Naive thymus-derived CD8-positive, alpha-beta T cell (primary cell): ENCODE data around the gene TTC9B. TPM values are rescaled to one million over a fixed set of nuclear protein-coding genes. Genes with fewer than 3 reads are reported as not detected.
A peak's percentile ranks its signal among the peaks of the same experiment; 100 is the strongest.

Source experiments
- ATAC-seq, 2 donors: fragments of 150-1000 bp; cut with Tn5 transposase in 1 of 2; sonication (Bioruptor Pico), chemical (Tn5 transposase) in 1 of 2; 1 replicate in 1 of 2; 2 replicates in 1 of 2; pipeline ENCODE4 v1.10.0; 2021; ENCODE audit warnings: mild to moderate bottlenecking in 2 of 2, moderate library complexity in 2 of 2
- POLR2A ChIA-PET: fragments of 350-600 bp; sonication (Branson Sonifier 250); formaldehyde crosslinking; loops from one replicate; lab custom pipeline; 2021; ENCODE audit warnings: antibody characterized with exemption; lab: Charles Lee
- DNase-seq, 10 donors: peaks; one replicate each; pipeline versions ENCODE4 v3.0.0 to v3.0.0-alpha.2; 2020 to 2022
- H3K27ac Mint-ChIP-seq, 10 donors: one replicate each; pipeline ENCODE4 v1.8.0; 2020 to 2022; ENCODE audit warnings: mild to moderate bottlenecking in 10 of 10, mixed read lengths in 10 of 10, moderate library complexity in 4 of 10, inconsistent platforms in 1 of 10
- H3K27me3 Mint-ChIP-seq, 5 donors: one replicate each; pipeline ENCODE4 v1.8.0; 2021 to 2022; ENCODE audit warnings: mixed read lengths in 5 of 5
- H3K36me3 Mint-ChIP-seq, 3 donors: one replicate each; pipeline ENCODE4 v1.8.0; 2020 to 2022; ENCODE audit warnings: mixed read lengths in 3 of 3, mild to moderate bottlenecking in 2 of 3, inconsistent platforms in 1 of 3
- H3K4me1 Mint-ChIP-seq, 4 donors: one replicate each; pipeline ENCODE4 v1.8.0; 2021 to 2022; ENCODE audit warnings: mixed read lengths in 4 of 4
- H3K4me3 Mint-ChIP-seq, 10 donors: one replicate each; pipeline ENCODE4 v1.8.0; 2020 to 2022; ENCODE audit warnings: mild to moderate bottlenecking in 10 of 10, mixed read lengths in 10 of 10, moderate library complexity in 6 of 10, inconsistent platforms in 1 of 10
- H3K9me3 Mint-ChIP-seq, 9 donors: one replicate each; pipeline ENCODE4 v1.8.0; 2020 to 2022; ENCODE audit warnings: mixed read lengths in 9 of 9, mild to moderate bottlenecking in 3 of 9, inconsistent platforms in 1 of 9, moderate library complexity in 1 of 9
- polyA plus RNA-seq, 3 donors: library from polyadenylated mRNA; unstranded; fragments of 300-500 nt; fragmentation: Illumina TruSeq; gene quantifications; one replicate each; pipeline ENCODE4 v1.2.3, GENCODE V29; 2021
- total RNA-seq, 8 experiments: library from RNA in 2 of 8; stranded (reverse) in 2 of 8; gene quantifications; one replicate each; pipeline ENCODE4 v1.2.3 and lab custom pipeline; 2021 to 2026

The TTC9B gene
- total and polyA plus RNA-seq, 5 experiments from 2014 or later, result not detected

GRCh38 chr19:40246292-40247073 lies 28.3 kb upstream of the TTC9B start:
- peak overlapping the region in 2 of 10 donors; percentile 8 to 70 for H3K27ac Mint-ChIP-seq
- peaks cover 13 to 46% (median 25%) of the 10 kb centered on the region in 4 donors for H3K4me1 Mint-ChIP-seq
- H3K9me3 Mint-ChIP-seq, result no peaks in the 10 kb centered on the region
- no peak overlapping the region for H3K4me3 Mint-ChIP-seq
- peaks cover 0 to 53% (median 4%) of the 10 kb centered on the region in 3 donors for H3K36me3 Mint-ChIP-seq
- ATAC-seq (no peak), DNase-seq (no peak)
- POLR2A ChIA-PET, result no interaction called here
- H3K27me3 Mint-ChIP-seq, result no peaks in the 10 kb centered on the region

- Mint-ChIP-seq H3K36me3 (peaks cover 0 to 56% (median 3%) of the 10 kb centered on the region in 3 donors), H3K27me3 (no peaks in the 10 kb centered on the region), H3K27ac (peak overlapping the region in 2 of 10 donors; percentile 27 to 75), H3K4me1 (peaks cover 13 to 42% (median 25%) of the 10 kb centered on the region in 4 donors), H3K4me3 (no peak overlapping the region), H3K9me3 (no peaks in the 10 kb centered on the region)
- DNase-seq (no peak), ATAC-seq (no peak)
- POLR2A ChIA-PET, result no interaction called here
Measured at GRCh38 chr19:40245506-40246128, 27.4 kb upstream of the TTC9B start.

GRCh38 chr19:40244579-40245317 lies 26.6 kb upstream of the TTC9B start:
- Mint-ChIP-seq H3K9me3 (no peaks in the 10 kb centered on the region), H3K27ac (peak overlapping the region in 2 of 10 donors; percentile 23 to 39), H3K36me3 (peaks cover 0 to 53% (median 3%) of the 10 kb centered on the region in 3 donors), H3K4me3 (no peak overlapping the region), H3K27me3 (no peaks in the 10 kb centered on the region), H3K4me1 (peaks cover 9 to 33% (median 19%) of the 10 kb centered on the region in 4 donors)
- POLR2A ChIA-PET, result no interaction called here
- DNase-seq (no peak), ATAC-seq (no peak)

GRCh38 chr19:40243181-40243580 lies 25.0 kb upstream of the TTC9B start:
- Mint-ChIP-seq H3K27ac (peak overlapping the region in 1 of 10 donors; percentile 32), H3K36me3 (peaks cover 0 to 61% (median 2%) of the 10 kb centered on the region in 3 donors)
- ATAC-seq, result no peak

GRCh38 chr19:40242480-40242879 lies 24.3 kb upstream of the TTC9B start:
- Mint-ChIP-seq H3K27me3 (no peaks in the 10 kb centered on the region), H3K36me3 (peaks cover 0 to 65% (median 2%) of the 10 kb centered on the region in 3 donors), H3K4me3 (no peak overlapping the region), H3K4me1 (peaks cover 0 to 17% (median 6%) of the 10 kb centered on the region in 4 donors), H3K9me3 (no peaks in the 10 kb centered on the region), H3K27ac (no peak overlapping the region)
- no peak for ATAC-seq
- DNase-seq, result no peak
- POLR2A ChIA-PET, result no interaction called here

More at GRCh38 chr19:40243181-40243580, 25.0 kb upstream of the TTC9B start:
- H3K27me3 Mint-ChIP-seq, result no peaks in the 10 kb centered on the region
- peaks cover 0 to 23% (median 11%) of the 10 kb centered on the region in 4 donors for H3K4me1 Mint-ChIP-seq
- POLR2A ChIA-PET, result interaction anchor here (0.6 kb wide), 1 partner anchor 43 kb away, joined by 3 read pairs; no protein-coding TSS in a partner anchor
- no peak for DNase-seq
- no peaks in the 10 kb centered on the region for H3K9me3 Mint-ChIP-seq
- H3K4me3 Mint-ChIP-seq, result no peak overlapping the region

- Mint-ChIP-seq H3K9me3 (no peaks in the 10 kb centered on the region), H3K36me3 (peaks cover 0 to 68% (median 5%) of the 10 kb centered on the region in 3 donors), H3K27ac (no peak overlapping the region), H3K4me1 (peaks cover 0 to 14% (median 6%) of the 10 kb centered on the region in 4 donors), H3K27me3 (no peaks in the 10 kb centered on the region), H3K4me3 (peak overlapping the region in 1 of 10 donors; percentile 20)
- POLR2A ChIA-PET, result no interaction called here
- DNase-seq (no peak), ATAC-seq (no peak)
Measured at GRCh38 chr19:40241809-40242384, 23.7 kb upstream of the TTC9B start.

GRCh38 chr19:40241125-40241808 lies 23.1 kb upstream of the TTC9B start:
- H3K9me3 Mint-ChIP-seq, result no peaks in the 10 kb centered on the region
- peaks cover 0 to 71% (median 9%) of the 10 kb centered on the region in 3 donors for H3K36me3 Mint-ChIP-seq
- H3K4me1 Mint-ChIP-seq, result peaks cover 0 to 12% (median 7%) of the 10 kb centered on the region in 4 donors
- DNase-seq (no peak), ATAC-seq (no peak)
- POLR2A ChIA-PET, result no interaction called here
- H3K27ac Mint-ChIP-seq, result peak overlapping the region in 1 of 10 donors; percentile 65
- H3K4me3 Mint-ChIP-seq, result peak overlapping the region in 1 of 10 donors; percentile 24
- H3K27me3 Mint-ChIP-seq, result no peaks in the 10 kb centered on the region

- POLR2A ChIA-PET, result no interaction called here
- DNase-seq (no peak), ATAC-seq (no peak)
- Mint-ChIP-seq H3K4me3 (no peak overlapping the region), H3K27ac (no peak overlapping the region), H3K27me3 (no peaks in the 10 kb centered on the region), H3K4me1 (peaks cover 0 to 9% (median 5%) of the 10 kb centered on the region in 4 donors), H3K9me3 (no peaks in the 10 kb centered on the region), H3K36me3 (peaks cover 0 to 64% (median 9%) of the 10 kb centered on the region in 3 donors)
Measured at GRCh38 chr19:40240332-40240731, 22.1 kb upstream of the TTC9B start.

- Mint-ChIP-seq H3K4me1 (peaks cover 0 to 4% (median under 1%) of the 10 kb centered on the region in 4 donors), H3K9me3 (no peaks in the 10 kb centered on the region), H3K27ac (peak overlapping the region in 1 of 10 donors; percentile 6), H3K27me3 (no peaks in the 10 kb centered on the region), H3K4me3 (no peak overlapping the region), H3K36me3 (peaks cover 0 to 67% (median 9%) of the 10 kb centered on the region in 3 donors)
- DNase-seq, result no peak
- POLR2A ChIA-PET, result interaction anchor here (0.9 kb wide), 1 partner anchor 178 kb away, joined by 3 read pairs; no protein-coding TSS in a partner anchor
- no peak for ATAC-seq
Measured at GRCh38 chr19:40239415-40240226, 21.4 kb upstream of the TTC9B start.

- Mint-ChIP-seq H3K4me3 (no peak overlapping the region), H3K4me1 (peaks cover 0 to 4% (median under 1%) of the 10 kb centered on the region in 4 donors), H3K9me3 (no peaks in the 10 kb centered on the region), H3K27me3 (no peaks in the 10 kb centered on the region), H3K27ac (no peak overlapping the region), H3K36me3 (peaks cover 0 to 72% (median 9%) of the 10 kb centered on the region in 3 donors)
- ATAC-seq (no peak), DNase-seq (no peak)
- POLR2A ChIA-PET, result interaction anchor here (0.9 kb wide), 1 partner anchor 178 kb away, joined by 3 read pairs; no protein-coding TSS in a partner anchor
Measured at GRCh38 chr19:40238775-40239174, 20.6 kb upstream of the TTC9B start.

- H3K4me3 Mint-ChIP-seq, result no peak overlapping the region
- H3K27me3 Mint-ChIP-seq, result no peaks in the 10 kb centered on the region
- ATAC-seq, result no peak
- H3K36me3 Mint-ChIP-seq, result peaks cover 0 to 69% (median 9%) of the 10 kb centered on the region in 3 donors
- H3K27ac Mint-ChIP-seq, result peak overlapping the region in 1 of 10 donors; percentile 25
- H3K4me1 Mint-ChIP-seq, result peaks cover 0 to 4% (median 0%) of the 10 kb centered on the region in 4 donors
- DNase-seq, result no peak
- H3K9me3 Mint-ChIP-seq, result no peaks in the 10 kb centered on the region
- POLR2A ChIA-PET, result interaction anchor here (0.5 kb wide), 1 partner anchor 70 kb away, joined by 3 read pairs; no protein-coding TSS in a partner anchor
Measured at GRCh38 chr19:40237791-40238190, 19.6 kb upstream of the TTC9B start.
